HG02943 (cell line): ENCODE results near the gene EDN3.

Experiments used
- ATAC-seq: cut with Tn5 transposase; IDR thresholded peaks from one replicate; pipeline ENCODE4 v1.9.1; 2021; ENCODE audit warnings: mild to moderate bottlenecking, low read depth, moderate library complexity; ENCODE audit not compliant: unreplicated experiment

EDN3 gene

GRCh38 chr20:59300333-59301081 is at the start of gene EDN3:
Gene EDN3 (plus strand): TSS chr20:59300611. CDS start chr20:59300813, 202 bp downstream.
- ATAC-seq: no peak

- ATAC-seq: no peak
These were observed 47.1 kb upstream of the EDN3 start for GRCh38 chr20:59253325-59253724.

GRCh38 chr20:59253779-59254319 is 46.6 kb upstream of the EDN3 start:
- ATAC-seq: no peak

- no peak for ATAC-seq
These were observed 45.2 kb upstream of the EDN3 start for GRCh38 chr20:59255256-59255655.

GRCh38 chr20:59258221-59258621 is 42.2 kb upstream of the EDN3 start:
- no peak for ATAC-seq

- no peak for ATAC-seq
These were observed 40.5 kb upstream of the EDN3 start for GRCh38 chr20:59259946-59260345.

GRCh38 chr20:59265298-59265697 is 35.1 kb upstream of the EDN3 start:
- no peak for ATAC-seq

GRCh38 chr20:59268870-59269269 is 31.5 kb upstream of the EDN3 start:
- ATAC-seq: no peak

GRCh38 chr20:59269411-59270025 is 30.9 kb upstream of the EDN3 start:
- ATAC-seq: no peak

GRCh38 chr20:59270380-59270779 is 30.0 kb upstream of the EDN3 start:
- no peak for ATAC-seq

- ATAC-seq: no peak
These were observed 26.6 kb upstream of the EDN3 start for GRCh38 chr20:59273739-59274357.

- no peak for ATAC-seq
These were observed 23.5 kb upstream of the EDN3 start for GRCh38 chr20:59276938-59277337.

- no peak for ATAC-seq
These were observed 15.9 kb upstream of the EDN3 start for GRCh38 chr20:59284470-59284869.

GRCh38 chr20:59289994-59290393 is 10.4 kb upstream of the EDN3 start:
- ATAC-seq: no peak

- ATAC-seq: no peak
These were observed 8.5 kb upstream of the EDN3 start for GRCh38 chr20:59291740-59292383.

- no peak for ATAC-seq
These were observed 4.9 kb upstream of the EDN3 start for GRCh38 chr20:59295531-59295930.

GRCh38 chr20:59297686-59298085 is 2.7 kb upstream of the EDN3 start:
- no peak for ATAC-seq

- ATAC-seq: no peak
These were observed 472 bp upstream of the EDN3 start for GRCh38 chr20:59299945-59300332.

- no peak for ATAC-seq
These were observed 1.1 kb downstream of the EDN3 start for GRCh38 chr20:59301343-59302007.

- ATAC-seq: no peak
These were observed 5.7 kb downstream of the EDN3 start for GRCh38 chr20:59305908-59306655.
